HG03108 (cell line): ENCODE measurements around the gene ACAD10.

ENCODE experiments used
- ATAC-seq: cut with Tn5 transposase; IDR thresholded peaks from one replicate; pipeline ENCODE4 v1.9.1; 2021; ENCODE audit warnings: moderate library complexity; ENCODE audit not compliant: unreplicated experiment

Gene ACAD10

GRCh38 chr12:111773801-111774551 lies 88.1 kb downstream of the ACAD10 start:
- no peak for ATAC-seq

- no peak for ATAC-seq
Observed at GRCh38 chr12:111775205-111776193, 89.6 kb downstream of the ACAD10 start.

- ATAC-seq = no peak
Observed at GRCh38 chr12:111776836-111777344, 91.0 kb downstream of the ACAD10 start.

DNA sequence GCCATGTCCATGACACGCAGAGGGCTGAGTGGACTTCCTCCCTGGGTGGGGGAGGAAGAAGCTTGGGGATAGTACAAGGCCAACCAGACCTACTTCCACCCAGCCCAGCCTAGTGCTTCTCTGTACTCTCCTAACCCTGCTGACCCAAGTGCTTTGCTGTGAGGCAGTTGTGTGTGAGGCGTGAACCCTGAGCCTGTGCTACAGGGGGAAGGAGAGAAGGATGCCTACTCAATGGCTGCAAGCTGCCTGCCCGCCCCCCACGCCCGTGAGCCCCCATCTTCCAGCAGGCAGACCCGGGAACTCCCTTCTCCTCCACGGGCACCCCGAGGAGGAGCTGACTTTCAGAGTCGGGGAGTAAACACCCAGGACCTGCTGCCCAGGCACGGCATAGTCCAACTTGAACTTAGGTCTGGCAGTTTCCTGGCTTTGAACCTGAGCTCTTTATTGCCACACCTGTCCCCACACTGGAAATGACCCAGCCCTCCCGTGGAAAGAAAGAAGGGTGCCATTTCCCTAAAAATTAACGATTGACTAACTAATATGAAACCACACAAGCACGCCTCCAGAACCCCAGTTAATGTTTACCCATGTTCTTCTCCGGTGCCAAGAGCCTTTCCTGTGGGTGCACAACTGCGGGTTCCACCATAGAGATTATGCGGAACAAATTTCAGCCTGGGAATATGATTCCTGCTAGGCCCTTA lies 91.6 kb downstream of the ACAD10 start:
- ATAC-seq = no peak

- ATAC-seq = no peak
Observed at GRCh38 chr12:111780166-111780565, 94.3 kb downstream of the ACAD10 start.

- ATAC-seq = no peak
Observed at GRCh38 chr12:111780615-111781014, 94.8 kb downstream of the ACAD10 start.

GRCh38 chr12:111781085-111781658 lies 95.3 kb downstream of the ACAD10 start:
- ATAC-seq = no peak

- ATAC-seq = no peak
Observed at GRCh38 chr12:111783046-111783445, 97.2 kb downstream of the ACAD10 start.

DNA sequence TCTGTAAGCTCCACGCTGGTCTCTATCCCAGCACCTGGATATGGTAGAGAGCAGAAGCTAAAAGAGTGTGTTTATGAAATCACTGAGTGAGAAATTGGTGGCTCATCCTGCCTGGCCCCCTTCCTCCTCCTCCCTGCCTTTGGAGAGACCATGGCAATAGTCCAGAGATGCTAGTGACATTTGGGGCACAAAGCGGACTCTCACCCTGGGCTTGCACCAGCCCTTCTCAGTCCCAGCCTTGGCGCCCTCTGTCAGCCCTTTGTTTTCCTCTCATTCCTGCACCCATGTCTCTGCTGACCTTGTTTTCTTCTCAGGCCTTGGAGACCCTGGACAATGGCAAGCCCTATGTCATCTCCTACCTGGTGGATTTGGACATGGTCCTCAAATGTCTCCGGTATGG lies 99.1 kb downstream of the ACAD10 start:
- ATAC-seq = no peak

GRCh38 chr12:111785651-111786050 lies 99.8 kb downstream of the ACAD10 start:
- no peak for ATAC-seq

- no peak for ATAC-seq
Observed at GRCh38 chr12:111788178-111788654, 102.4 kb downstream of the ACAD10 start.

DNA sequence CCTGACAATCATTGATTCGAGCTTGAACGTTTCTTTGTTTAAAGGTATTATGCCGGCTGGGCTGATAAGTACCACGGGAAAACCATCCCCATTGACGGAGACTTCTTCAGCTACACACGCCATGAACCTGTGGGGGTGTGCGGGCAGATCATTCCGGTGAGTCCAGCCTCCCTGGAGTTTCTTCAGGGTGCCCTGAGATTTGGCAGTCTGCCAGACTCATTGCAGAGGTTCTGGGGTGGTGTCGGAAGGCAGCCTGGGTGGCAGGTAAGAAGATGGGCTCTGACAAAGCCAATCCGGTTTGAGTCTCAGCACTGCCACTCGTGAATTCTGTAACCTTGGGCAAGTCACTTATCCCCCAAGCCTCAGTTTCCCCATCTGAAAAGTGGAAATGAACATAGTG lies 103.9 kb downstream of the ACAD10 start:
- no peak for ATAC-seq

GRCh38 chr12:111791507-111791906 lies 105.7 kb downstream of the ACAD10 start:
- ATAC-seq = no peak

DNA sequence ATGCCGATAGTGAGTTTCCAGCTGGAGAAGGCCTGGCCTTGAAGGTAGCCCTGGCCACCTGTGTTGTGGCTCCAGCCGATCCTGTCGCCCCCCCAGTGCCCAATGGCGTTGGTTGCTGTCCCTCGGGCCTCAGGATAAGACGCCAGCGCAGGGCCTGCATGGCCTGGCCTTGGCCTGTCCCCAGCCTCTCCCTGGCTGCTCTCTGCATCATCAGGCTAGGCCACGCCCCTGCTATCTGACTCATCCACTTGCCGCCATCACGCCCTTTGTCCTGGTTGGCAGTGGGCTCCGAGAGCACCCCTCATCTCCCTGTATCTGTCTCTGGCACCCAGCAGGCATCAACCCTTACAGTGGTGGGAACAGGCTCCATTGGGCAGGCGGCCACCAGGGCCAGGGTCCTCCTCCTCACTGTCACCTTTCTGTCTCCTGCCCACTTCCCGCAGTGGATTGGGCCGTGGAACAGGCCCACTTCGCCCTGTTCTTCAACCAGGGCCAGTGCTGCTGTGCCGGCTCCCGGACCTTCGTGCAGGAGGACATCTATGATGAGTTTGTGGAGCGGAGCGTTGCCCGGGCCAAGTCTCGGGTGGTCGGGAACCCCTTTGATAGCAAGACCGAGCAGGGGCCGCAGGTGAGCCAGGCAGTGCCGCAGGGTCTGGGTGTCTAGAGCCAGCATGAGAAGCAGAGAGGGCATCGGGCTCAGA lies 106.5 kb downstream of the ACAD10 start:
- no peak for ATAC-seq

- ATAC-seq = no peak
Observed at GRCh38 chr12:111792856-111793235, 107.0 kb downstream of the ACAD10 start.

- no peak for ATAC-seq
Observed at GRCh38 chr12:111798182-111798581, 112.3 kb downstream of the ACAD10 start.

DNA sequence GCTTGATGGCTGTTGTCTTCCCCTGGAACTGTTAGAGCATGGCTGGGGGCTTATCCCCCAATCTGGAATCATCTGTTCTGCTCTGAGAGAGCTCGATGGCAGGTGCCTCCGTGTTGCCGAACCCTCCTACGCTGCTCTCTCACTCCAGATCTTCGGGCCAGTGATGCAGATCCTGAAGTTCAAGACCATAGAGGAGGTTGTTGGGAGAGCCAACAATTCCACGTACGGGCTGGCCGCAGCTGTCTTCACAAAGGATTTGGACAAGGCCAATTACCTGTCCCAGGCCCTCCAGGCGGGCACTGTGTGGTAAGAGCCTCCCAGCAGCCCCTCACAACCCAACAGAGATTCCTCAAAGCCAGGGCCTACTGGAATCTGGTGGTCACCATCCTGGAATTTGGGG lies 113.9 kb downstream of the ACAD10 start:
- no peak for ATAC-seq

DNA sequence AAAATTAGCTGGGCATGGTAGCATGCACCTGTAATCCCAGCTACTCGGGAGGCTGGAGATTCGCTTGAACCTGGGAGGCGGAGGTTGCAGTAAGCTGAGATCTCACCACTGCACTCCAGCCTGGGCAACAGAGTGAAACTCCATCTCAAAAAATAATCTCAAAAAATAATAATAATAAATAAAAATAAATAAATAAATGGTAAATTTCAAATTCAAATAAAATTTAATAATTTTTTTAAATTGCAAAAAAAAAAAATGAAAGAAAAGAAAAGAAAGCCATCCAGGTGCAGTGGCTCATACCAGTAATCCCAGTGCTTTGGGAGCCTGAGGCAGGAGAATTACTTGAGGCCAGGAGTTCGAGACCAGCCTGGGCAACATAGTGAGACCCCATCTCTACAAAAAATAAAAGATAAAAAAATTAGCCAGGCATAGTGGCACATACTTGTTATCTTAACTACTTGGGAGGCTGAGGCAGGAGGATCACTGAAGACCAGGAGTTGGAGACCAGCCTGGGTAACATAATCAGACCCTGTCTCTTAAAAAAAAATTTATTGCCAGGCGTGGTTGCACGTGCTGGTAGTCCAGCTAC lies 117.3 kb downstream of the ACAD10 start:
- no peak for ATAC-seq

- ATAC-seq = no peak
Observed at GRCh38 chr12:111803851-111804250, 118.0 kb downstream of the ACAD10 start.

GRCh38 chr12:111806304-111806703 lies 120.5 kb downstream of the ACAD10 start:
- no peak for ATAC-seq
